Right ventricle myocardium inferior (tissue), 1 donor: ENCODE data around the gene SAG. TPM values are rescaled to one million over a fixed set of nuclear protein-coding genes. Genes with fewer than 3 reads are reported as not detected.

Source experiments
- ATAC-seq: fragments of 200-7000 bp; cut with Tn5 transposase; one replicate; pipeline ENCODE4 v1.9.1; 2020; ENCODE audit warnings: mild to moderate bottlenecking, moderate library complexity
- DNase-seq: peaks from one replicate; pipeline ENCODE4 v3.0.0; 2021; ENCODE audit errors: missing footprints
- intact Hi-C: fragments of 100-400 bp; cut with DNase I; formaldehyde crosslinking; loops from one replicate; pipeline ENCODE4 v1.11.0; 2022
- total RNA-seq: library from RNA; stranded (reverse); fragmentation: NEBNext Ultra II Directional; extraction: Animal tissue kit (Norgen Biotek cat#: 25700); gene quantifications from one replicate; pipeline ENCODE4 v1.2.1, GENCODE V29; 2021
- donor health status: DM: no; HTN: yes; CAD: no; lungs with severe emphysema.

SAG gene
- total RNA-seq, 1 donor from 2014 or later = not detected

DNA sequence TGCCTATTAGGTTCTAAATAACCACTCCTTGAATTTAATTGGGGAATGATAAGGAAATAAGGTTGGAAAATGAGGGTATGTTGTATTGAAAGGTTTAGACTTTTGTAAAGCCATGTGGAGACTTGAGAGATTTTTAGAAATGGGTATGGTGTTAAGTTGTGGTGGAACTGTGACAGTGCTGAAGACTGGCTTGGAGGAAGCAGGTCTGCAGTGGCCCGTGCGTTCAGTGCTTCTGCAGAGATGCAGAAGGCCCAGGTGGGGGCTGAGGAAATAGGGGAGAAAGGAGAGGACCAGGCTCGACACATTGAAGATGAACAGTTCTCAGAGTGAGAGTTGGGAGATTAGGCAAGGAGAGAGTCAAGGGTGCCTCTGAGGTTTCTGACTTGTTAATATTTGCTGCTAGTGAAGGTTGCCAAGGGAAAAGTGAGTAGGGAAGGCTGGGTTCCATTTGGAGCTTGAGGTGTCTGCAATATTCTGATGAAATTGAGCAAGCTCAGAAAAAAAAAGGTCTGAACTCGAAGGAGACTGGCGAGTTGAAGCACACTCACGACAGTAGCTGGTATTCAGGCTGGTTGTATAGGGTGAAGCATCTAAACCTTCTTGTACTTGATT is 25.5 kb upstream of the SAG start:
- DNase-seq = no peak
- intact Hi-C loops = loop anchor here (5.0 kb wide), 1 partner anchor 160 kb away; no protein-coding TSS in a partner anchor
- no peak for ATAC-seq

DNA sequence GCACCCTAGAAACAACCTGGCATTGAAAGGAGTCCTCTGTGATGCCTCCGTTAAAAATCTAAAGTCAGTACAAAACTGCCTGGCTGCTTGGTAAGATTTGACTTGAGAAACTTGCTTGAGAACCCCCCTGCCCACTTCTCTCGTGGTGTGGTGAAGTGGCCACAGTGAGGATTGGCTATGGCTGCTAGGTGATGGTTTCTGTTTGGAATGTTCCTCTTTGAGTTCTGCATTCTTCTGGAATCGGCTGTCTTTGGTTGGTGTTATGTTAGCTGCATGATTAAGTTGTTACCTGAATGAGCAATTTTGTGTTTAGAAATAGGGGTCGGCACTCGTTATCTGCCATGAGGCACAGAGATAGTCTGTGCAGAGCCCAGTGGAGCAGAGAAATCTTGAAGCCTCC is 21.7 kb upstream of the SAG start:
- no peak for ATAC-seq
- intact Hi-C loops = no loop called here
- DNase-seq = no peak

DNA sequence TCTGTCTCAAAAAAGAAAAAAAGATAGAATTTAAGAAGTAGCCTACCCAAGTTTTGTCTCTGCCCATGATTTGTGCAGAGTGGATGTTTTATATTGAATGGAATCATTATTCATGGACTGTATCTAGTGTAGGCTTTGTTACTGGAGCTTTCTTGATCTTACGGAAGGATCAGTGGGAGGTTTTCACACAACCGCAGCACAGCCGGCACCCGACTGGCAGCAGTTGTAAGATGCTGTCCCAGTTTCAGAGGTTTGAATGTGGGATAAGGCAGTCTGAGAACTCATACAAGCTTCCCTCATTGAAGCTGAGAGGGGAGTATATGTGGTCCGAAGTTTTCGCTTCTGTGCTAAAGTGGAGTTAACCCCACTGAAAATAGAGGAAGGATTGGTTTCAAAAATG is 19.7 kb upstream of the SAG start:
- no peak for ATAC-seq
- intact Hi-C loops = no loop called here
- DNase-seq = no peak

DNA sequence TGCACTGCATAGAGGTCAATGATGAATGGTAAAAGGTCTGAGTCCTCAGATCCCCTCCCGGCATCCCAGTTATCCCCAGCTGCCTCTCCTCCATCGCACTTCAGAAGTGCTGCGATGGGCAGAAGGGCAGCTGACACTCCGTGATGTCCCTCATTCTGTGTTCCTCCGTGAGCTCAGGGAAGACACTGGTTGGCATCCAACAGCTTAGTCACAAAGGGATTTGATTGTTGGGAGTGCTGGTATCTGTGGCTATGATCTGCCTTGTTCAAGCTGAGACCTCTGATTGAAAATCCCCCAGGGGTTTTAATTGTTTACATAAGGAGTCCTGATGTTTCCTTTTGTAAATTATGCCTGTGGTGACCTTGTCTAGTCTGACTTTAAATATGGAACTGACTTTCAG is 19.0 kb upstream of the SAG start:
- ATAC-seq (no peak), DNase-seq (no peak)
- intact Hi-C loops = no loop called here

DNA sequence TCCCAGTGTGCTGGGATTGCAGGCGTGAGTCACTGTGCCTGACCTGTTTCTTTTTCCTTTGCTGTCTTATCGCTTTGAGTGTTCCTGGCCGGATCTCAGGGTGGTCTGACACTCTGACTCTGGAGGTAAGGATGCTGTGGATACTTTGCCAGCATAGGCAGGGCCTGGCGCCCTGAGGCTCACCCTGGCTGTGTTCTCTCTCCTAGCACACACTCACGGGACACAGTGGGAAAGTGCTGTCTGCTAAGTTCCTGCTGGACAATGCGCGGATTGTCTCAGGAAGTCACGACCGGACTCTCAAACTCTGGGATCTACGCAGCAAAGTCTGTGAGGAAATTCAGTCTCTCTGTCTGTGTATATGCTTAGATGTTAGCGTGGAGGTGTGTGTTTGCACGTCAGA is 18.0 kb upstream of the SAG start:
- intact Hi-C loops = no loop called here
- no peak for ATAC-seq
- DNase-seq = no peak

DNA sequence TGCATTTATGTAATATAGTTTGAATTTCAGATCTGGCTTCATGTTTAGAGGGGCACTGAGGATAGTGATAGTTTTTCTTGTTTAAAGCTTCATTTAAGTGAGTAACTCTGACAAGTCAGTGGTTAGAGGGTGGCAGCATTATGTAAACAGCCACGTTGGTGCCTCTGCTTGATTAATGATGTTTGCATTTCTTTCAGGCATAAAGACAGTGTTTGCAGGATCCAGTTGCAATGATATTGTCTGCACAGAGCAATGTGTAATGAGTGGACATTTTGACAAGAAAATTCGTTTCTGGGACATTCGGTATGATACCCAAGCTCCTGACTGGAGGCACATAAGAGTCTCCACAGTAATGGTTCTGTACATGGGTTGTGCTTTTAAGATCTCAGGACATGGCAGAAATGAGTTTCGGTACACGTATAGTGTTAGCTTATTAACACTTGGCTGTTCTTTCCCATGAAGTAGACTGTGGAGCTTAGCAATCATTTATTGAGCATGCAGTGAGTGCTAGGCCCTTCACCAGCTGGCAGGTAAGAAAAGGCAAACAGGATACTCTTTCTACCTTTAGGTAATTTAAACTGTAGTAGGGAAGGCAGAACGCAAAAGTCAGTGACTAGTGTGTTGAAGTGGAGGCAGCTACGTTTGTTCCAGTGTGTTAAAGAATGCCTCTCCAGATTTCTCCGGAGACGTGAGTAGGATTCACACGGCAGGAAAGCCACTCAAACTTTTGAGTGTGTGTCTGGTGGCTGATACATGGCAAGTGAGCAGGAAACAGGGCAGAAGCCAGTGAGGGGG is 17.4 kb upstream of the SAG start:
- DNase-seq (no peak), ATAC-seq (no peak)
- intact Hi-C loops = no loop called here

DNA sequence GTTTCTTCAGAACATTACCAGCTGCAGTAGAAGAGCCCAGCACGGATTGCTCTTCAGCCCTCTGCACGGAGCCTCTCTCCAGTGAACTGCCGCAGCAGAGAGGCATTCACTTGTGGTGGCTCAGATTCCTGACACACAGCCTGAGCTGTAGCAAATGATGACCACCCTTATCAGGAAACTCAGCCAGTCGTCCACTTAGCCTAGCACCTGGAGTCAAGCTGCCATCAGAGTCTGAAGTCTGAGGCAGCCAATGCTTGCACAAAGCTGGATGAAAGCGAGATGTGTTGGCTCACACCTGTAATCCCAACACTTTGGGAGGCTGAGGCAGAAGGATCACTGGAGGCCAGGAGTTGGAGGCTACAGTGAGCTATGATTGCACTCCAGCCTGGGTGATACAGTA is 11.7 kb upstream of the SAG start:
- no peak for DNase-seq
- intact Hi-C loops = no loop called here
- ATAC-seq = no peak

DNA sequence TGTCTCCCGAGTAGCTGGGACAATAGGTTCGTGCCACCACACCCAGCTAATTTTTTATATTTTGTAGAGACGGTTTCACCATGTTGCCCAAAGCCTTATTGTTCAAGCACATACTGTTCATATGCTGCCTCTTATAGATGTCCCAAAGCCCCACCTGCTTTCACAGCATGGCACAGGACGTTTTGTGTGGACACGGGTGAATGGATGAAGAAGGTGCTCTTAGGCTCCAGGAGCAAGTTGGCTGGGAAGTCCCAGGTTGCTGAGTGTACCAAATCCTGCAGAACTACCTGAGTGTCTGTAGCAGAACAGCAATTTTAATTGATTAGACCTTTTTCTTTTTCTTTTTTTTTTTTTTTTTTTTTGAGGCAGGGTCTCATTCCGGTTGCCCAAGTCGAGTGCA is 10.5 kb upstream of the SAG start:
- intact Hi-C loops = no loop called here
- ATAC-seq (no peak), DNase-seq (no peak)

DNA sequence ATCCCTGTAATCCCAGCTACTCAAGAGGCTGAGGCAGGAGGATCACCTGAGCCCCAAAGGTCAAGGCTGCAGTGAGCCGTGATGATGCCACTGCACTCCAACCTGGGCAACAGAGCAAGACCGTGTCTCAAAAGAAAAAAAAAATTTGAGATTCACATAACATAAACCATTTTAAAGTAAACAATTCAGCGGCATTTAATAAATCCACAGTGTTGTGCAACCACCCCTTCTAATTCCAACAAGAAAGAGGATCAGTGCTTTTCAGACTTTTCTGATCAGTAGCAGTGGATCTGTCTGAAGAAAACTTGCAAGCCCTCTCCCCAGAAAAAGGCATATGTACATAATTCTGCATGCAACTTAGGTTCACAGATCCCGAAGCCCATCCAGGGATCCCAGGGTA is 7.2 kb upstream of the SAG start:
- intact Hi-C loops = no loop called here
- ATAC-seq = no peak
- no peak for DNase-seq

DNA sequence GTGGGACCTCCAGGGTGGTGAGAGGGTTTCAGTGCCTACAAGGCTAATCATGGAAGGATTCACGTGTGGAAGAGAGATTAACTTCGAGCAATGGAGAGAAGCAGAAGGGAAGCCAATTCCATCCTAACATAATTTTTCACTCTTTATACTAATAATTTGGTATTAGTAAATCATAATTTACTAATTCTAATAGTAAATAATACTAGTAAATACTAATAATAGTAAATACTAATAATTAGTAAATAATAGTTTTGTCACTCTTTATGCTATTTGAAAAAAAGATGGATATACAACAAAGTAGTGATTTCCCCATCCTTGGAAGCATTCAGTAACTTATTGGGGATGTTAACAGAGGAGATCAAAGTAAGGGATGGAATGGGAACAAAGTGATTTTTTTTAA is 6.4 kb upstream of the SAG start:
- intact Hi-C loops = no loop called here
- DNase-seq (no peak), ATAC-seq (no peak)

DNA sequence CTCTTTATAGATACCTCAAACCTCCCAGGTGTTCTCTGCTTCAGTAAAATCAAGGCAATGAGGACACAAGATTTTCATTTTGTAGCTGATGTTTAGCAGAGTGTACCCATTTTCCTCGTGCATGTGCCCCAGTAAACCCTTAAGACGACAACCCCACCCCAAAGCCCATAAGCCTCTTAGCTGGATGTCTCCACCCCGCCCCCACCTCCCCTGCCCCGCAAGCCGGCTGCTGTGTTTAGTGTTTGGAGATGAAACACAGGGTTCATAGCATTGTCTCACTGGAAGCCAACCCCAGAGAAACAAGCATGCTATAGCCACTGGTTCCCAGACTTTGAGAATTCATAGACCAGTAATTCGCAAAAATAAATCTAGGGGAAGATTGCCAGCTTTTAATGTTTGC is 5.8 kb upstream of the SAG start:
- intact Hi-C loops = no loop called here
- ATAC-seq = no peak
- no peak for DNase-seq

DNA sequence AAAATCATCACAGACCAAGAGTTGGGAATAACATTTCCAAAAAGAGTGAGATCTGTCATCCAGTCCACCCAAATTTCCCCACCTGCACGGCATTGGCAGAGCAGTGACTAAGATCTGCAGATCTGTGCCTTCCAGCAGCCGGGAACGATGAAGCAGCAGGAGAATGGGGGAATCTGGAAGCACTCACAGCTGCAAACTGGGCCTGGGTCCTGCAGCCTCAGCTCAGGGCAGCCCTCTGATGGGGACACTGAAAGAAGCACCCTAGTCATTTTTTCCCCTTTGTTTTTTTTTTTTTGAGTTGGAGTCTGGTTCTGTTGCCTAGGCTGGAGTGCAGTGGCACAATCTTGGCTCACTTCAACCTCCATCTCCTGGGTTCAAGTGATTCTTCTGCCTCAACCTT is 4.4 kb upstream of the SAG start:
- ATAC-seq = no peak
- DNase-seq = no peak
- intact Hi-C loops = no loop called here

DNA sequence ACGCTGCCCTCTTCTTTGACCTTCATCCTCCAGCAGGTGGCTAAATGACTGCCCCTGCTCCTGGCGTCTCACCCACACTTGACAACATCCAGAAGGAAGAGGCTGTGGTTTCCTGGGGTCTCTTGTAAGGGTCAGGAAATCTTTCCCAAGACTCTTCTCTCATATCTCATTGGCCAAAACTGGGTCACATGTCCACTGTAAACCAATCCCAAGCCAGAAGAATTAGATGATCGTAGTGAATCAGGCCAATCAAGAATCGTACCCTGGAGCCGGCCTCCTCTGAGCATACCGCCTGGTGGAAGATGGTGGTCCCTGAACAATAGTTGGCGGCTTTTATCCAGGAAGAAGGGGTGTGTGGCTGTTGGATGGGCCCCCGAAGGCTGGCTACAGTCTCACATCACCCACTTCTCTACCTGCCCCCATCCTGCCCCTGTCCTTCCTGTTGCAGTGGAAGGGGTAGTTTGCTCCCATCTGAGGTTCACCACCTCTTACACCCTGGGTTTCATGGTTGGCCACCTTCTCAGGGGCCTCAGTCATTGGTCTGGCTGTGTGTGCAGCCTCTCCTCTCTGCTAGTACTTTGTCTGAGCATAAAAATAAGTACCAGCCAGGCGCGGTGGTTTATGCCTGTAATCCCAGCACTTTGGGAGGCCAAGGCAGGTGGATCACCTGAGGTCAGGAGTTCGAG is 3.8 kb downstream of the SAG start:
- DNase-seq (no peak), ATAC-seq (no peak)
- intact Hi-C loops = no loop called here

DNA sequence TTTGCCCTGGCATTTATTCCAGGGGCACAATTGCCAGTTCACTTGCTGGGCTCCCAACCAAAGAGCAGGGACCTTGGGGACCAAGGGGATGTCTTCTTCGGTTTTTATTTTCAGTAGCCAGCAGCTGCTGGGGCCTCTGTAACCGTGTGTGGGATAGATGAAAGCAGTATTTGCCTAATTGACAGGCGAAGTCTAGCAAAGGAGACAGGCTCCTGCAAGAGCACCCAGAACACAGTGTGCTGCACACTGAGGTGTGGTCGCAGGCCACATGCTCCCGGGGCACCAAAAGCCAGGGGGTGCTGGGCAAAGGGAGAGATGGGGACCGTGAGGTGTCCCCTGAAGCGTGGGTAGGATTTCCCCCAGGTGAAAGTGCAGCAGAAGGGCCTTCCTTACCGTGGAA is 5.3 kb downstream of the SAG start:
- intact Hi-C loops = no loop called here
- no peak for DNase-seq
- ATAC-seq = no peak

DNA sequence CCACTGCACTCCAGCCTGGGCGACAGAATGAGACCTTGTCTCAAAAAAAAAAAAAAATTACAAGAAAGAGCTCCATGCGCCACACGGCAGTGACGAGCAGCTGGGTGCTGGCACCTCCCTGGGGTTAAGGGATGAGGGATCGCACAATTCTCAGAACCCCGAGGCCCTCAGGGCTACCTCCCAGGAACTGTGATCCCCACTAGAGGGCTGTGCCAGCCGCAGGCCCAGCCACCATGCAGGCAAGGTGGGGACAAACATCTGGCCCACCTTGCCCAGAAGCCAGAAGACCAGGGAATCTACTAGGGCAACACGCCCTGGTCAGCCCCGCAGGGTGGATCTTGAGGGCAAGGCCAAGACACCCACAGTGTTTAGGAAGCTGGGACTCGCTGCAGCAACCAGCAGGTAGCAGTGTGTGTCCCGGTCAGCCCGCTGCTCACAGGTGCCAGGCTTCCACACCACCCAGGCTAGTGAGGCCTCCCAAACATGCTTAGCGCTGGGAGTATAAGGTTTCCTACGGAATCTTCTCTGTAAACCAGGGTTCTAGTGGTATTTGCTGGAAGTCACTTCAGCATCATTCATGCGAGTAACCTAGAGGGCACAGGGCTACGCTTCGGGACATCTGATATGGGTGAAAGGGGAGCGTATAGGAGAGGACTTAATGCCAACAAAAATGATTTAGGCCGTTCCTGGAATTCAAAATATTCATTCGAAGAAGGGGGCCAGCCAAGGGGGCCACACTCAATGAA is 6.7 kb downstream of the SAG start:
- ATAC-seq = no peak
- intact Hi-C loops = no loop called here
- DNase-seq = no peak

DNA sequence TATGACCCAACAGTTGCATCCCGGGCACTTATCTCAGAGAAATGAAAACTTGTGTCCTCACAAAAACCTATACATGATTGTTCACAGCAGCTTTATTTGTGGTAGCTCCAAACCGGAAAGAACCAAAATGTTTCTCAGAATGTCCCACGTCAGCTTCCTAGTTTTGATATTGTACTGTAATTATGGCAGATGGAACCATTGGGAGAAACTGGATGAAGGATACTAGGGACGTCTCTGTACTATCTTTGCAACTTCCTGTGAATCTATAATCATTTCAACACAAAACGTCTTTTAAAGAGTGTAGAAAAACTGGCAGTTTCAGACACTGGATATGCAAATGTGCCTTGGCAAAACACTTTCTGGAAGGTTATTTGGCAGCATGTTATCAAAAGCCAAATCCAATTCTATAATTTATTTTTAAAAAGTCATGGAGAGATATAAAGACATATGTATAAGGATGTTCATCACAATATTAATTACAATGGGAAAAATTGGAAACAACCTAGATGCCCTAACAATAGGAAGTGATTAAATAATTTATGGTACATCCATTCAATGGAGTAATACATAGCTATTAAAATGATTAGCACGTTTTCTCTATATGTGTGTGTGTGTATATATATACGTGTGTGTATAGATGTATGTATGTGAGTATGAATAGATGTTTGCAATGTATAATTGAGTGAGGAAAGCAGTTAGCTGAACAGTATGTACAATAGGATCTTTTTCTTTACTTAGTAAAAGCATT is 9.8 kb downstream of the SAG start:
- DNase-seq = no peak
- ATAC-seq = no peak
- intact Hi-C loops = no loop called here

DNA sequence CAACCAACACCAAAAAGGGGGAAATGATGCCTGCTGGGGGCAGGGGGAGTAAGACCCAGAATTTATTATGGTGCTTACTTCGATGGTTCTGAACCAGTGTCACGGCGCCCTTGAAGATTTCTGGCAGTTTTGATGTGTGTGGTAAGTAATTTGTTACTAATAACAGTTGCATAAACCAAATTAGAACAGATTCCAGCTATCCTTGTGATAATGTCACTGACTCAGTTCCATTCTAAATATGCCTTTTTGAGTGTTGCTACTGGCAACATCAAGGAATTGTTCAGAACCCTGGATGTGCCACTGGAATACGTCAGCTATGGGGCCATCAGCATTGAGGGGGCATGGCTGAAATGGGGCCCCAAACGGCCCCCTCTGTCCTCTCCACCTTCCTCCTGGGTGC is 11.6 kb downstream of the SAG start:
- intact Hi-C loops = no loop called here
- ATAC-seq (no peak), DNase-seq (no peak)

DNA sequence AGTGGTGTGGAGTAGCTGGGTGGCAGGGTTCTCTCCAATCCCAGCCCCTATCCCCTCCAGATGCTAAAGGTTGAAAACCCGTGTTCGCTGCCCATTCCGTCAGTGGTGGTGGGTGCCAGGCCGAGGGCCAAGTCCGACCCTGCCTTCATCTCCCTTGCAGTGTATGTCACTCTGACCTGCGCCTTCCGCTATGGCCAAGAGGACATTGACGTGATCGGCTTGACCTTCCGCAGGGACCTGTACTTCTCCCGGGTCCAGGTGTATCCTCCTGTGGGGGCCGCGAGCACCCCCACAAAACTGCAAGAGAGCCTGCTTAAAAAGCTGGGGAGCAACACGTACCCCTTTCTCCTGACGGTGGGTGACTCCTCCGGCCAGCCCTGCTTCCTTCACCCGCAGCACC is 12.9 kb downstream of the SAG start:
- intact Hi-C loops = no loop called here
- ATAC-seq (no peak), DNase-seq (no peak)

DNA sequence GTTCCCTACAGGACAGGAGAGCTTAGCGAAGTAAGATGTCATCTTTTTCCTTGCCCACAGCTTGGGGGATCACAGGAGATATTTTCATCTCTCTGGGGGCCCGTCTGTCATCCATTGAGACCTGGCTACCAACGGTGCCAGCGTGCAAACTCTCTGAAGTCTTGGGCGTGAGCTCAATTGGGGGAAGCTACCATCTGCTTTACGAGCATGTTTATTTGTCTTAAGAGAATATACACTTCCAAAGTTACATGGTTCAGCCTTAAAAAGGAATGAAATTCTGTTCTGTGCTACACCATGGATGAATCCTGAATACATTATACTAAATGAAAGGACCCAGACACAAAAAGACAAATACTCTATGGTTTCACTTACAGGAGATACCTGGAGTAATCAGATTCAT is 13.6 kb downstream of the SAG start:
- ATAC-seq (no peak), DNase-seq (no peak)
- intact Hi-C loops = no loop called here
